Stimulated activated naive CD4-positive, alpha-beta T cell treated with Interleukin-2 at 50 U/mL for 16 hours (primary cell): ENCODE results near the gene OR5K4.
"Not testable (repeated sequence)": the region's sequence is repeated elsewhere in the genome, so short reads cannot be mapped to it uniquely, and the experiment has no call there.

Source experiments
- DNase-seq: peaks from one replicate; lab custom pipeline; 2025; lab: John Stamatoyannopoulos, UW

The OR5K4 gene

GRCh38 chr3:98371186-98371585 lies 17.5 kb downstream of the OR5K4 start:
- DNase-seq = no peak

- DNase-seq = no peak
Measured at GRCh38 chr3:98371853-98372252, 18.2 kb downstream of the OR5K4 start.

GRCh38 chr3:98372445-98372844 lies 18.8 kb downstream of the OR5K4 start:
- DNase-seq = no peak

- DNase-seq = no peak
Measured at GRCh38 chr3:98376631-98377030, 23.0 kb downstream of the OR5K4 start.

GRCh38 chr3:98388147-98388546 lies 34.5 kb downstream of the OR5K4 start:
- no peak for DNase-seq

- no peak for DNase-seq
Measured at GRCh38 chr3:98390366-98390765, 36.7 kb downstream of the OR5K4 start, which contains the start of gene OR5K3. Gene OR5K3, plus strand, starts transcription at chr3:98390666. Its CDS starts 0 bp downstream, at chr3:98390666.

GRCh38 chr3:98395101-98395500 lies 41.4 kb downstream of the OR5K4 start:
- no peak for DNase-seq

- DNase-seq = not testable (repeated sequence)
Measured at GRCh38 chr3:98396482-98396881, 42.8 kb downstream of the OR5K4 start.

GRCh38 chr3:98398513-98398912 lies 44.9 kb downstream of the OR5K4 start:
- DNase-seq = no peak

- DNase-seq = no peak
Measured at GRCh38 chr3:98402507-98402906, 48.9 kb downstream of the OR5K4 start.

GRCh38 chr3:98404010-98404409 lies 50.4 kb downstream of the OR5K4 start:
- DNase-seq = no peak
